GM18505 (cell line): ENCODE measurements around the gene RAET1G.

Experiments used
- ATAC-seq: cut with Tn5 transposase; IDR thresholded peaks from one replicate; pipeline ENCODE4 v1.9.1; 2021; ENCODE audit not compliant: unreplicated experiment
- POLR2A ChIP-seq: IDR thresholded peaks from 4 replicates; pipeline ENCODE4 v1.6.1; 2011; ENCODE audit warnings: borderline replicate concordance; ENCODE audit not compliant: insufficient read depth, insufficient read length; ENCODE audit errors: extremely low read depth

Gene RAET1G

GRCh38 chr6:149890629-149891045 lies 32.3 kb downstream of the RAET1G start:
- ATAC-seq = no peak
- no peak for TF ChIP-seq POLR2A

- TF ChIP-seq POLR2A = no peak
- ATAC-seq = no peak
Measured at GRCh38 chr6:149889326-149889725, 33.6 kb downstream of the RAET1G start.

GRCh38 chr6:149888659-149889058 lies 34.3 kb downstream of the RAET1G start:
- no peak for TF ChIP-seq POLR2A
- ATAC-seq = no peak

- no peak for ATAC-seq
- no peak for TF ChIP-seq POLR2A
Measured at GRCh38 chr6:149888093-149888492, 34.8 kb downstream of the RAET1G start.

GRCh38 chr6:149887343-149887742 lies 35.6 kb downstream of the RAET1G start:
- no peak for TF ChIP-seq POLR2A
- no peak for ATAC-seq

- TF ChIP-seq POLR2A = no peak
- no peak for ATAC-seq
Measured at GRCh38 chr6:149885888-149886287, 37.0 kb downstream of the RAET1G start.

- no peak for ATAC-seq
- no peak for TF ChIP-seq POLR2A
Measured at GRCh38 chr6:149884617-149885016, 38.3 kb downstream of the RAET1G start.

GRCh38 chr6:149884215-149884614 lies 38.7 kb downstream of the RAET1G start:
- TF ChIP-seq POLR2A = no peak

GRCh38 chr6:149881860-149882259 lies 41.1 kb downstream of the RAET1G start:
- no peak for TF ChIP-seq POLR2A
- ATAC-seq = no peak

More at GRCh38 chr6:149884215-149884614, 38.7 kb downstream of the RAET1G start:
- ATAC-seq = no peak

GRCh38 chr6:149881066-149881766 lies 41.7 kb downstream of the RAET1G start:
- no peak for ATAC-seq

GRCh38 chr6:149877659-149878058 lies 45.3 kb downstream of the RAET1G start:
- no peak for ATAC-seq
- no peak for TF ChIP-seq POLR2A

More at GRCh38 chr6:149881066-149881766, 41.7 kb downstream of the RAET1G start:
- no peak for TF ChIP-seq POLR2A

GRCh38 chr6:149876241-149876933 lies 46.5 kb downstream of the RAET1G start:
- TF ChIP-seq POLR2A = no peak
- ATAC-seq = no peak

GRCh38 chr6:149872233-149872632 lies 50.7 kb downstream of the RAET1G start:
- no peak for ATAC-seq
- TF ChIP-seq POLR2A = no peak

- TF ChIP-seq POLR2A = no peak
Measured at GRCh38 chr6:149871182-149871581, 51.7 kb downstream of the RAET1G start.

GRCh38 chr6:149869275-149869892 lies 53.5 kb downstream of the RAET1G start:
- no peak for TF ChIP-seq POLR2A
- ATAC-seq = no peak

More at GRCh38 chr6:149871182-149871581, 51.7 kb downstream of the RAET1G start:
- no peak for ATAC-seq
